Right cardiac atrium (tissue), 5 donors: ENCODE results near the gene B3GNT5. TPM values are rescaled to one million over a fixed set of nuclear protein-coding genes. Genes with fewer than 3 reads are reported as not detected.
A peak's percentile ranks its signal among the peaks of the same experiment; 100 is the strongest.

ENCODE experiments used
- ATAC-seq, 2 donors: fragments of 200-7000 bp; cut with Tn5 transposase; one replicate each; pipeline versions ENCODE4 v1.8.0 to v1.9.1; 2020; ENCODE audit warnings: moderate library complexity in 2 of 2, mild to moderate bottlenecking in 1 of 2
- DNase-seq, 3 donors: peaks; one replicate each; pipeline ENCODE4 v3.0.0-alpha.2; 2020
- H3K27ac ChIP-seq: one replicate; pipeline ENCODE4 v1.5.1; 2013; ENCODE audit warnings: mild to moderate bottlenecking, low read length, control low read depth, moderate library complexity
- H3K27me3 ChIP-seq: one replicate; pipeline ENCODE4 v1.6.1; 2013; ENCODE audit not compliant: control insufficient read depth, insufficient read depth
- H3K4me1 ChIP-seq: one replicate; pipeline ENCODE4 v1.6.1; 2013; ENCODE audit warnings: low read length; ENCODE audit not compliant: control insufficient read depth, insufficient read depth
- H3K4me3 ChIP-seq: one replicate; pipeline ENCODE4 v1.5.1; 2013; ENCODE audit warnings: low read length, control low read depth
- H3K9me3 ChIP-seq: one replicate; pipeline ENCODE4 v1.6.1; 2013; ENCODE audit warnings: low read length; ENCODE audit not compliant: control insufficient read depth
- WGBS: extraction: QIAGEN DNeasy Blood & Tissue Kit; methylation state at CpG from one replicate; pipeline ENCODE4 v1.1.7; 2013; 5-methylcytosine and 5-hydroxymethylcytosine counted together
- intact Hi-C, 4 donors: fragments of 100-400 bp; cut with DNase I; formaldehyde crosslinking; loops; one replicate each; pipeline versions ENCODE4 v1.11.0 to v1.14.0; 2022 to 2023
- polyA plus RNA-seq: library from polyadenylated mRNA; stranded (reverse); fragments of 200-250 nt; gene quantifications from one replicate; pipeline ENCODE4 v1.2.3, GENCODE V29; 2013
- total RNA-seq, 4 donors: library from RNA; stranded (reverse); fragmentation: NEBNext Ultra II Directional; extraction: Animal tissue kit (Norgen Biotek cat#: 25700); gene quantifications; one replicate each; pipeline ENCODE4 v1.2.1, GENCODE V29; 2021
- donor health status: healthy with polysubstance abuse.
- donor health status: DM: no; HTN: yes; CAD: no.
- donor health status: DM: no; HTN: no; CAD: no.
- donor health status: DM: no; HTN: yes; CAD: no; lungs with severe emphysema.
- donor health status: DM: yes; HTN: yes; CAD: no.

Gene B3GNT5
- total and polyA plus RNA-seq, 5 donors, result 1.8 to 4.3 (median 2.5) TPM

- ATAC-seq, result no peak
- Histone ChIP-seq H3K4me1 (no peaks in the 10 kb centered on the region), H3K27ac (no peak overlapping the region), H3K4me3 (no peak overlapping the region), H3K9me3 (no peaks in the 10 kb centered on the region), H3K27me3 (no peaks in the 10 kb centered on the region)
- no peak for DNase-seq
- WGBS, result 93% methylated on average over 3 of the region's 3 CpGs
- intact Hi-C loops, result no loop called here
Measured at GRCh38 chr3:183230826-183231225, 22.2 kb upstream of the B3GNT5 start.

GRCh38 chr3:183233966-183234365 lies 19.1 kb upstream of the B3GNT5 start:
- no peak for DNase-seq
- ATAC-seq, result no peak
- intact Hi-C loops, result no loop called here
- no peaks in the 10 kb centered on the region for H3K4me1 ChIP-seq
- no peaks in the 10 kb centered on the region for H3K9me3 ChIP-seq
- 49% methylated on average over 4 of the region's 4 CpGs for WGBS
- H3K27me3 ChIP-seq, result no peaks in the 10 kb centered on the region
- H3K27ac ChIP-seq, result no peak overlapping the region
- H3K4me3 ChIP-seq, result no peak overlapping the region

GRCh38 chr3:183239046-183239445 lies 14.0 kb upstream of the B3GNT5 start:
- DNase-seq, result no peak
- H3K4me3 ChIP-seq, result no peak overlapping the region
- H3K27me3 ChIP-seq, result no peaks in the 10 kb centered on the region
- no peak for ATAC-seq
- intact Hi-C loops, result no loop called here
- H3K27ac ChIP-seq, result no peak overlapping the region
- H3K4me1 ChIP-seq, result no peaks in the 10 kb centered on the region
- 78% methylated on average over 5 of the region's 5 CpGs for WGBS
- H3K9me3 ChIP-seq, result no peaks in the 10 kb centered on the region

- intact Hi-C loops, result no loop called here
- no peak for ATAC-seq
- H3K27ac ChIP-seq, result no peak overlapping the region
- no peak for DNase-seq
- no peaks in the 10 kb centered on the region for H3K27me3 ChIP-seq
- no peak overlapping the region for H3K4me3 ChIP-seq
- 84% methylated on average over 1 of the region's 1 CpG for WGBS
- H3K4me1 ChIP-seq, result no peaks in the 10 kb centered on the region
- H3K9me3 ChIP-seq, result no peaks in the 10 kb centered on the region
Measured at GRCh38 chr3:183242431-183242830, 10.6 kb upstream of the B3GNT5 start.

GRCh38 chr3:183244219-183244618 lies 8.8 kb upstream of the B3GNT5 start:
- no peak overlapping the region for H3K27ac ChIP-seq
- H3K4me1 ChIP-seq, result no peaks in the 10 kb centered on the region
- ATAC-seq (no peak), DNase-seq (peak; percentile 41 to 77 (median 73))
- H3K9me3 ChIP-seq, result no peaks in the 10 kb centered on the region
- intact Hi-C loops, result no loop called here
- H3K27me3 ChIP-seq, result no peaks in the 10 kb centered on the region
- WGBS, result 65% methylated on average over 2 of the region's 2 CpGs
- no peak overlapping the region for H3K4me3 ChIP-seq

- DNase-seq, result no peak
- intact Hi-C loops, result no loop called here
- H3K9me3 ChIP-seq, result no peaks in the 10 kb centered on the region
- no peak overlapping the region for H3K27ac ChIP-seq
- no peaks in the 10 kb centered on the region for H3K27me3 ChIP-seq
- no peak overlapping the region for H3K4me3 ChIP-seq
- peak in 1 of 2 donors; percentile 11 for ATAC-seq
- no peaks in the 10 kb centered on the region for H3K4me1 ChIP-seq
Measured at GRCh38 chr3:183244981-183245476, 8.0 kb upstream of the B3GNT5 start.

GRCh38 chr3:183247011-183247589 lies 6.0 kb upstream of the B3GNT5 start:
- no peaks in the 10 kb centered on the region for H3K4me1 ChIP-seq

GRCh38 chr3:183249006-183249718 lies 3.9 kb upstream of the B3GNT5 start:
- intact Hi-C loops, result no loop called here
- no peak for ATAC-seq
- no peak overlapping the region for H3K27ac ChIP-seq
- H3K9me3 ChIP-seq, result no peaks in the 10 kb centered on the region
- 78% methylated on average over 6 of the region's 6 CpGs for WGBS
- H3K4me3 ChIP-seq, result no peak overlapping the region
- H3K27me3 ChIP-seq, result no peaks in the 10 kb centered on the region
- no peak for DNase-seq
- H3K4me1 ChIP-seq, result no peaks in the 10 kb centered on the region

More at GRCh38 chr3:183247011-183247589, 6.0 kb upstream of the B3GNT5 start:
- no peak overlapping the region for H3K27ac ChIP-seq
- ATAC-seq, result no peak
- intact Hi-C loops, result no loop called here
- WGBS, result 63% methylated on average over 6 of the region's 6 CpGs
- DNase-seq, result no peak
- no peaks in the 10 kb centered on the region for H3K27me3 ChIP-seq
- no peak overlapping the region for H3K4me3 ChIP-seq
- no peaks in the 10 kb centered on the region for H3K9me3 ChIP-seq

- no peaks in the 10 kb centered on the region for H3K27me3 ChIP-seq
- H3K4me3 ChIP-seq, result no peak overlapping the region
- intact Hi-C loops, result loop anchor here in 1 of 4 donors (2.0 kb wide), 1 partner anchor 41 kb away; no protein-coding TSS in a partner anchor
- H3K4me1 ChIP-seq, result no peaks in the 10 kb centered on the region
- H3K27ac ChIP-seq, result no peak overlapping the region
- no peak for ATAC-seq
- H3K9me3 ChIP-seq, result no peaks in the 10 kb centered on the region
- DNase-seq, result no peak
- WGBS, result 95% methylated on average over 5 of the region's 5 CpGs
Measured at GRCh38 chr3:183252118-183252782, 803 bp upstream of the B3GNT5 start.

- no peaks in the 10 kb centered on the region for H3K27me3 ChIP-seq
- no peaks in the 10 kb centered on the region for H3K9me3 ChIP-seq
- peak; percentile 81 to 93 (median 91) for DNase-seq
- no peaks in the 10 kb centered on the region for H3K4me1 ChIP-seq
- intact Hi-C loops, result loop anchor here in 1 of 4 donors (2.0 kb wide), 1 partner anchor 43 kb away; no protein-coding TSS in a partner anchor
- under 1% methylated on average over 111 of the region's 111 CpGs for WGBS
- peak overlapping the region; percentile 81 for H3K27ac ChIP-seq
- ATAC-seq, result peak; percentile 90 to 93
- H3K4me3 ChIP-seq, result peak overlapping the region; percentile 97
Measured at GRCh38 chr3:183253528-183254486, 754 bp downstream of the B3GNT5 start.
